B cell (primary cell): Measurements from ENCODE around the gene HCN1.

Source experiments
- EZH2 ChIP-seq: IDR thresholded peaks from 2 replicates; pipeline ENCODE4 v1.6.1; 2012; ENCODE audit warnings: borderline replicate concordance, low read depth, mild to moderate bottlenecking, moderate library complexity, low read length; ENCODE audit not compliant: insufficient read depth, poor library complexity, severe bottlenecking
- TF ChIP-seq, protein P1 (sequence below): fragments of 200-600 bp; IDR thresholded peaks from one replicate; pipeline ENCODE4 v1.8.0; 2022; ENCODE audit warnings: antibody characterized with exemption, mild to moderate bottlenecking

DNA sequence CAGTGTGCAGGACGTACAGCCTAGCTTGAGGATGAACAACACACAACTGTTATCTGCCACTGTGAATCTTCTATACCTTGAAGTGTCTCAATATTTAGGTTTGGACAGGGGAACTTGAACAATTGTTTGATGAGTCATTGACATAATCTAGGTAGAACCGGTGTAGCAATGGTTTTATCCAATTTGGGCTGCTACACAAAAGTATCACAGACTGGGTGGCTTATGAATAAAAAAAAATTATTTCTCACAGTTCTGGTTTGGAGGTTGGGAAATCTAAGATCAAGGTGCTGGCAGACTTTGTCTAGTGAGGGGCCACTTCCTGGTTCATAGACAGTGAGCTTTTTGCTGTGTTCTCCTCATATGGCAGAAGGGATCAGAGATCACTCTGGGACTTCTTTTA, 359.7 kb downstream of the HCN1 start:
- TF ChIP-seq, protein P1, sequence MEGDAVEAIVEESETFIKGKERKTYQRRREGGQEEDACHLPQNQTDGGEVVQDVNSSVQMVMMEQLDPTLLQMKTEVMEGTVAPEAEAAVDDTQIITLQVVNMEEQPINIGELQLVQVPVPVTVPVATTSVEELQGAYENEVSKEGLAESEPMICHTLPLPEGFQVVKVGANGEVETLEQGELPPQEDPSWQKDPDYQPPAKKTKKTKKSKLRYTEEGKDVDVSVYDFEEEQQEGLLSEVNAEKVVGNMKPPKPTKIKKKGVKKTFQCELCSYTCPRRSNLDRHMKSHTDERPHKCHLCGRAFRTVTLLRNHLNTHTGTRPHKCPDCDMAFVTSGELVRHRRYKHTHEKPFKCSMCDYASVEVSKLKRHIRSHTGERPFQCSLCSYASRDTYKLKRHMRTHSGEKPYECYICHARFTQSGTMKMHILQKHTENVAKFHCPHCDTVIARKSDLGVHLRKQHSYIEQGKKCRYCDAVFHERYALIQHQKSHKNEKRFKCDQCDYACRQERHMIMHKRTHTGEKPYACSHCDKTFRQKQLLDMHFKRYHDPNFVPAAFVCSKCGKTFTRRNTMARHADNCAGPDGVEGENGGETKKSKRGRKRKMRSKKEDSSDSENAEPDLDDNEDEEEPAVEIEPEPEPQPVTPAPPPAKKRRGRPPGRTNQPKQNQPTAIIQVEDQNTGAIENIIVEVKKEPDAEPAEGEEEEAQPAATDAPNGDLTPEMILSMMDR, result no peak
- no peak for TF ChIP-seq EZH2
